ENCODE data around the gene TULP1.
A peak's percentile ranks its signal among the peaks of the same experiment; 100 is the strongest.

Gene TULP1

DNA sequence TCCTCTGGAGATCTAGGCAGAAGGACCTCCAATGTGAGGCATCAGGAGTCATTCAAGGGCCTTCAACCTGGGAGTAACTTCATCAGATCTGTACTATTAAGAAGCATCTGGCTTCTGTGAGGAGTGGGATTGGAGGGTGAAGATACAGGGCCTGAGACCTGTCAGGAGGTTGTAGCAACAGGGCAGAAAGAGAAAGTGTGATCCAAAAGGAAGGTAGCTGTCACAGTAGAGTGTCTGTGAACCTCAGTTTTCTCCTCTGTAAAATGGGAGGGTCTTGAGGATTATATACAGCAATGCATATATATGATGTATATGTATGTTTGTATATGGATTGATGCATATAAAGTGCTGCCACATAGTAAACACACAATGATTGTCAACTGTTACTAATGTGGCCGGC is 47.0 kb downstream of the TULP1 start:
- no peak for DNase-seq (ENCODE audit: low read depth)

GRCh38 chr6:35463292-35463691 is 49.4 kb downstream of the TULP1 start:
- DNase-seq (ENCODE audit: low read depth): no peak

DNA sequence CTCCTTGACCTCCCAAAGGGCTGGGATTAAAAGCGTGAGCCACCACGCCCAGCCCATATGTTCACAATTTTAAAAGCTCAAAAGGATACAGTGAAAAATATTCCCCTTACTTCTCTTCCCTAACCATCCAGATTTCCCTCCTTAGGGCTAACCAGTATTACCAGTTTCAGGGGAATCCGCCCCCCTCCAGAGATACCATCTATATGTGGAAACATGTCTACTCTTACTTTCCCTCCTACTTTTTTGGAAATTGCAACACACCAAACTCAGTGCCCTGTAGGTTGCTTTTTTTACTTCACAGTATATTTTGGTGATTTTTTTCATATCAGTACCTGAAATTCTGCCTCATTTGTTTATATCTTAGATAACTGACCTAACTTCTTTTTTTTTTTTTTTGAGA is 51.4 kb downstream of the TULP1 start:
- DNase-seq (ENCODE audit: low read depth): no peak

GRCh38 chr6:35457907-35458306 is 54.8 kb downstream of the TULP1 start:
- DNase-seq (ENCODE audit: low read depth): no peak

GRCh38 chr6:35454391-35455110 is 58.1 kb downstream of the TULP1 start:
- no peak for DNase-seq (ENCODE audit: low read depth)

DNA sequence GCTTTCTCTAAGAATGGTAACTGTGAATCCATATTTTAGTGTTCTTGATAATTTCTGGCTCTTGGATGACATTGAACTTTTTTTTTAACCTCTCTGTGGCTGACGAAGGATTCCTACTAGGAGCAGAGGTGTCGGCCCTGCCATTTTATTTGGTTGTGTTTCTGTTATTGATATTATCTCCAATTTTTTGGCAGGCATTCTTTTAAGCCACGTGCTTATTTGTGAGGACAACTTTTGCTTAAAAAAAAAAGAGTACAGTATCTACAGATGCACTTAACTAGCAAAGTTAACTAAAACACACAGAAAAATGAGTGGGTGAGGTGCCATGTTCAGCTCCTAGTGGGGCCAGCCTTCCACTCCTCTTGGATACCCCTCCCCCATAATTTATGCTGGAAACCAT is 59.5 kb downstream of the TULP1 start:
- no peak for DNase-seq (ENCODE audit: low read depth)

DNA sequence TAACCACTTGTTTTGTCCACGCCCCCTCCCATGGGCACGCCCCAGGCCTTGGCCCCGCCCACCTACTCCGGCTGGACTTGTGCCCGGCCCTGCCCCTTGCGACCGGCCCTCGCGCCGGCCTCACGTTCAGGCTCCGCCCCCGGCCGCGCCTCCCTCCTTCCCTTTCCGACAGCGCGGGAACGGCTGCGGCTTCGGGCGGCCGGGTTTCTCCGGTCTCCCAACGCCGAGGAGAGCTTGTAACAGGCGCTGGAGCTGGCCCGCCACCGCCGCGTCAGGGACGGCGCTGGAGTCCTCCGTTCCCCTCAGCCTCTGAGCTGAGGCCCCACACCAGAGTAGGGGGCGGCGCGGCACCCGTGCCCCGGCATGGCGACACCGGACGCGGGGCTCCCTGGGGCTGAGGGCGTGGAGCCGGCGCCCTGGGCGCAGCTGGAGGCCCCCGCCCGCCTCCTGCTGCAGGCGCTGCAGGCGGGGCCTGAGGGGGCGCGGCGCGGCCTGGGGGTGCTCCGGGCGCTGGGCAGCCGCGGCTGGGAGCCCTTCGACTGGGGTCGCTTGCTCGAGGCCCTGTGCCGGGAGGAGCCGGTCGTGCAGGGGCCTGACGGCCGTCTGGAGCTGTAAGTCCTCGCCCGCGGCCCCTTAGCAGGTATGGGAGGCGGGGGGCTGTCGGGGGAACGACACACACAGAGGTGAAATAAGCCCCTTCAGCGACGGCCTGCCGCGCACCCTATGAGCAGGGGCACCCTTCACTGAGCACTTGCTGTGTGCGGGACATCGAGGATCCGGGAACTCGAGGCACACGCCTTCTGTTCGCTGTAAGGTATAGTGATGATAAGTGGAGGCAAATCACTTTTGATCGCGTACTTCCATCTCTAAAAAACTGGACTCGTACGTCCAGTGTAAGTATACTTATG is 60.3 kb downstream of the TULP1 start, which contains the start of gene FANCE:
Gene FANCE, plus strand, starts transcription at position 156 of the 908 bp plus-strand sequence. Its CDS starts 208 bp downstream, at position 364.
- DNase-seq (ENCODE audit: low read depth): peak; percentile 50

DNA sequence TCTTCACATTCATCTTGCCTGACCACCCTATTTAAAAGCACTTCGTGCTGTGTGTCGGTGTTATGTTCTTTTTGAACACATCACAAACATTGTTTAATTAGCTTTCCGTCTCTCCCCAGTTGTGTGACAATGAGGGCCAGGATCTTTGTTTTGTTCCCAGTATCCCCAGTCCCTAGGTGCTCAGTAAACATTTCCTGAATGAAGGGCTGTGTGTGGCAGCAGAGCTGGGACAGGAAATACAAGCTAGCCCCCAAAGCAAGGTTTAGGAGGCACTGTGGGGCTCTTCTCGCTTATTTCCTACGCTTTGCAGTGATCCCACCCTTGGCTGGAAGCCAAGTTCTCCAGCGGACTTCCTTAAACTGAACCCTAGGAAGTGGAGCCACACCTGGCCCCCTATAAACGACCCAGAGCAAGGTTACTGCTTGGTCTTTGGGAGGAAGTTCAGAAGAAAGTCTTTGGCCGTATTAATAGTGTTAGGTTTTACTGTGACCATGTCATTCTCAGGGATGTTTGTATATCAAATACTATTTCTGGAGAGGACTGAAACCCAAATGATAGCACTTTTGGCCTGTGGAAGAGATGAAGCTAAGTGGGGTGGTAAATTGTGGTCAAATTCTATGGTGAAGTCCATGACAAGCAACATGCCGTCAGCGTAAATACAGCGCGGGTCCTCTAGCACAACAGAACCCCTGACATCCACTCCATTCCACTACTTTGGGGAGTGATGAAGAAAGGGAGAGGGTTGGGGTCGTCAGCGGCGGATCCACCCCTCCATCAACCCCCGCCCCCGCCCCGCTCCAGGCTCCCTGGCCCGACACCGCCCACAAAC is 61.1 kb downstream of the TULP1 start:
- DNase-seq (ENCODE audit: low read depth): no peak

- DNase-seq (ENCODE audit: low read depth): peak; percentile 30
Measured at GRCh38 chr6:35449287-35449881, 63.3 kb downstream of the TULP1 start.

DNA sequence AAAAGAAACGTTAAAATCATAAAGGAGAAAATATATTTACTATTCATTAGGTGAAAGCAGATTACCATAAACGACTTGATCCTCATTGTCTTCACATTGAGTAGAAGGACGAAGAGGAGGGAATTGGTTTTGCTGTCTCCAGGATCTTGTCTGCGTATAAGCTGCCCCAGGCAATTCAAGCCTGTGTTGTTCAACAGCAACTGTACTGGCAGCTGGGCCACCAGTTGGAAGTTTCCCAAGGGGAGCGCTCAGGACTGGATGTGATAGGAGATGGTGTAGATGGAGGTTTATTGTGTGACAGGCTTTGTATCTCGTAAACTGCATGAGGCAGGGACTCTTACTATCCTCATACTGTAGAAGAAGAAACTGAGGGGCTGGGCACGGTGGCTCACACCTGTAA is 64.5 kb downstream of the TULP1 start:
- no peak for DNase-seq (ENCODE audit: low read depth)
